Measurements from ENCODE around the gene TMEFF1. TPM values are rescaled to one million over a fixed set of nuclear protein-coding genes. Genes with fewer than 3 reads are reported as not detected.
"Not testable (repeated sequence)": the region's sequence is repeated elsewhere in the genome, so short reads cannot be mapped to it uniquely, and the experiment has no call there.

The TMEFF1 gene
- total and polyA plus RNA-seq, 2 experiments from 2014 or later: 0.34 to 0.43 TPM

DNA sequence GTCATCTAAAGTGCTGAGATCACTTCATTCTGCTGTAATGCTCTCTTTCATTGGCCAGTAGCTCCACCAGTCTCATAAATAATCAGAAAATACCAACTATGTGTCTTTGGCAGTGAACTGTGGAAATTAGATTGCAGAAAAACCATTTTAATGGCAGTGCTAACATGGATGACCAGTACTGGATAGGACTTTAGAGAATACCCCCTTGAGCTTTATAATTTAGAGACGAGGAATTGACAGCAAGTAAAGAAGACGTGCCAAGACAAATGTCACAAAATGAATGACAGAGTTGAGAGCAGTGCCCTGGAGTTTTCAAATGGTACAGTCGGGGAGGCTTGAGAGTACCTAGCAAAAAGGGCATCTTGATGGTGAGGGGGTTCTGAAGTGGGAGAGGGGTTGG is 40.2 kb upstream of the TMEFF1 start:
- Histone ChIP-seq H3K9ac (no peak overlapping the region), H3K4me3 (no peak overlapping the region), H3K27me3 (replicated peaks; ENCODE audit: insufficient read depth) (no peaks in the 10 kb centered on the region), H3K79me2 (ENCODE audit: insufficient read depth) (peaks cover 95% of the 10 kb centered on the region), H4K20me1 (ENCODE audit: insufficient read depth) (0 out of 2 replicates have a peak, but pooled peaks cover 5% of the 10 kb centered on the region), H3K9me2 (ENCODE audit: insufficient read depth) (no peaks in the 10 kb centered on the region), H3K9me3 (ENCODE audit: low read depth) (no peaks in the 10 kb centered on the region), H3F3A (ENCODE audit: insufficient read depth) (peaks cover 38% of the 10 kb centered on the region), H3K27ac (no peak overlapping the region), H3K36me3 (ENCODE audit: low read depth) (no peaks in the 10 kb centered on the region), H3K4me1 (ENCODE audit: insufficient read depth) (peaks cover 31% of the 10 kb centered on the region), H2AFZ (no peak overlapping the region), H3K4me2 (ENCODE audit: unreplicated experiment) (no peak overlapping the region)
- 94 to 95% methylated on average over 3 of the region's 3 CpGs for WGBS, 2 experiments (ENCODE audit: low coverage in 1 of 2, low lambda C conversion rate in 2 of 2, missing lambda C conversion rate in 2 of 2)
- in situ Hi-C loops (cut with MboI): no loop called here
- no peak for DNase-seq
- TF ChIP-seq EZH2phosphoT487 (IDR thresholded peaks at IDR 0.05; ENCODE audit: insufficient read depth, low read depth): no peak
- no peak for TF ChIP-seq EZH2 (IDR thresholded peaks at IDR 0.05; ENCODE audit: insufficient read depth, poor library complexity, severe bottlenecking)

DNA sequence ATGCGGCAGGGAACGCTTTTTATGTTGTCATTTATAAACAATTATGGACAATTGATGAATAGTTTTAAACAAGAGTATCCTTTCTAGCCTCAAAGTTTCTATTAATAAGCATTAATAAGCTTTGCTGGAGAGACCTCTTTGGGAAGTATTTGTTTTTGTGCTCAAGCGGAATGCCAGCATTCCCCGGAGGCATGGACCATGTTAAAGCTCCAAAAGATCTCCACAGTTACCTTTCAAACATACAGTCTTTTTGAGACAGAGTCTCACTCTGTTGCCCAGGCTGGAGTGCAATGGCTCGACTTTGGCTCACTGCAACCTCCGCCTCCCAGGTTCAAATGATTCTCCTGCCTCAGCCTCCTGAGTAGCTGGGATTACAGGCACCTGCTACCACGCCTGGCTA is 36.4 kb upstream of the TMEFF1 start:
- no peak overlapping the region for H3K27ac ChIP-seq
- peaks cover 33% of the 10 kb centered on the region for H3F3A ChIP-seq (ENCODE audit: insufficient read depth)
- no peaks in the 10 kb centered on the region for H3K36me3 ChIP-seq (ENCODE audit: low read depth)
- 94% methylated on average over 7 of the region's 7 CpGs for WGBS, 2 experiments (ENCODE audit: low coverage in 1 of 2, low lambda C conversion rate in 2 of 2, missing lambda C conversion rate in 2 of 2)
- H3K4me3 ChIP-seq: no peak overlapping the region
- peaks cover 100% of the 10 kb centered on the region for H3K79me2 ChIP-seq (ENCODE audit: insufficient read depth)
- H3K9me2 ChIP-seq (ENCODE audit: insufficient read depth): no peaks in the 10 kb centered on the region
- peaks cover 5% of the 10 kb centered on the region; the same call in 1 of the 2 replicates for H4K20me1 ChIP-seq (ENCODE audit: insufficient read depth)
- no peak for DNase-seq
- H3K4me2 ChIP-seq (ENCODE audit: unreplicated experiment): no peak overlapping the region
- H2AFZ ChIP-seq: no peak overlapping the region
- H3K4me1 ChIP-seq (ENCODE audit: insufficient read depth): peaks cover 15% of the 10 kb centered on the region
- H3K9ac ChIP-seq: no peak overlapping the region
- no peak for TF ChIP-seq EZH2phosphoT487 (IDR thresholded peaks at IDR 0.05; ENCODE audit: insufficient read depth, low read depth)
- TF ChIP-seq EZH2 (IDR thresholded peaks at IDR 0.05; ENCODE audit: insufficient read depth, poor library complexity, severe bottlenecking): no peak
- no peaks in the 10 kb centered on the region for H3K9me3 ChIP-seq (ENCODE audit: low read depth)
- H3K27me3 ChIP-seq (replicated peaks; ENCODE audit: insufficient read depth): no peaks in the 10 kb centered on the region
- in situ Hi-C loops (cut with MboI): no loop called here

GRCh38 chr9:100437860-100438805 is 34.8 kb upstream of the TMEFF1 start:
- H3K9me2 ChIP-seq (ENCODE audit: insufficient read depth): no peaks in the 10 kb centered on the region
- DNase-seq: peak; percentile 71
- H3K27ac ChIP-seq: no peak overlapping the region
- H4K20me1 ChIP-seq (ENCODE audit: insufficient read depth): peaks cover 5% of the 10 kb centered on the region; the same call in 1 of the 2 replicates
- H3K36me3 ChIP-seq (ENCODE audit: low read depth): peaks cover 3% of the 10 kb centered on the region
- 37 to 38% methylated on average over 1 of the region's 1 CpG for WGBS, 2 experiments (ENCODE audit: low coverage in 1 of 2, low lambda C conversion rate in 2 of 2, missing lambda C conversion rate in 2 of 2)
- peaks cover 38% of the 10 kb centered on the region for H3F3A ChIP-seq (ENCODE audit: insufficient read depth)
- in situ Hi-C loops (cut with MboI): no loop called here
- H3K9me3 ChIP-seq (ENCODE audit: low read depth): no peaks in the 10 kb centered on the region
- peaks cover 100% of the 10 kb centered on the region for H3K79me2 ChIP-seq (ENCODE audit: insufficient read depth)
- H3K4me2 ChIP-seq (ENCODE audit: unreplicated experiment): no peak overlapping the region
- H3K4me1 ChIP-seq (ENCODE audit: insufficient read depth): peaks cover 10% of the 10 kb centered on the region; the same call in 1 of the 2 replicates
- TF ChIP-seq EZH2phosphoT487 (IDR thresholded peaks at IDR 0.05; ENCODE audit: insufficient read depth, low read depth): no peak
- no peak for TF ChIP-seq EZH2 (IDR thresholded peaks at IDR 0.05; ENCODE audit: insufficient read depth, poor library complexity, severe bottlenecking)
- H2AFZ ChIP-seq: no peak overlapping the region
- H3K27me3 ChIP-seq (replicated peaks; ENCODE audit: insufficient read depth): no peaks in the 10 kb centered on the region
- no peak overlapping the region for H3K4me3 ChIP-seq
- H3K9ac ChIP-seq: no peak overlapping the region

DNA sequence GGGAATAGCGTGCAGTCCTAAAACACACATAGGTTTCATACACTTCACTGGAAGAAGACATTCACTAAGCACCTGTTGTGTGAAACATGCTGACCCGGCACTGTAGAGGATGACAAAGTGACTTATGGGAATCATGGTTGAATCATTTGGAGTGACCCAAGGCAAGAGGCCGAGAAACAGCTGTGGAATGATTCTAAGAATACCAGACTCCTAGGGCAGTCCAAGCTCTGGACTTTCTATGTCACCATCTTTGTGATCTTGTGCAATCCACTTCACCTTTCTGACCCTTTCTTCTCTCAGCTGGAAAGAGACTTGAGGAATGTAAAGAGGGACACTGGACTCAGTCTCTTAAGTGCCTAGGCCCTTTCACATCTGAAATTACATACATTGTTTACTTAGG is 32.9 kb upstream of the TMEFF1 start:
- H3K9me2 ChIP-seq (ENCODE audit: insufficient read depth): no peaks in the 10 kb centered on the region
- in situ Hi-C loops (cut with MboI): no loop called here
- H2AFZ ChIP-seq: no peak overlapping the region
- no peak for TF ChIP-seq EZH2phosphoT487 (IDR thresholded peaks at IDR 0.05; ENCODE audit: insufficient read depth, low read depth)
- no peak for TF ChIP-seq EZH2 (IDR thresholded peaks at IDR 0.05; ENCODE audit: insufficient read depth, poor library complexity, severe bottlenecking)
- peaks cover 5% of the 10 kb centered on the region; the same call in 1 of the 2 replicates for H4K20me1 ChIP-seq (ENCODE audit: insufficient read depth)
- H3K4me1 ChIP-seq (ENCODE audit: insufficient read depth): peaks cover 17% of the 10 kb centered on the region; the same call in 1 of the 2 replicates
- no peaks in the 10 kb centered on the region for H3K27me3 ChIP-seq (replicated peaks; ENCODE audit: insufficient read depth)
- no peak overlapping the region for H3K4me2 ChIP-seq (ENCODE audit: unreplicated experiment)
- H3F3A ChIP-seq (ENCODE audit: insufficient read depth): peaks cover 36% of the 10 kb centered on the region
- H3K27ac ChIP-seq: no peak overlapping the region
- 68 to 70% methylated on average over 3 of the region's 3 CpGs for WGBS, 2 experiments (ENCODE audit: low coverage in 1 of 2, low lambda C conversion rate in 2 of 2, missing lambda C conversion rate in 2 of 2)
- peaks cover 100% of the 10 kb centered on the region for H3K79me2 ChIP-seq (ENCODE audit: insufficient read depth)
- H3K4me3 ChIP-seq: no peak overlapping the region
- no peaks in the 10 kb centered on the region for H3K9me3 ChIP-seq (ENCODE audit: low read depth)
- DNase-seq: peak; percentile 52
- peaks cover 13% of the 10 kb centered on the region for H3K36me3 ChIP-seq (ENCODE audit: low read depth)
- H3K9ac ChIP-seq: no peak overlapping the region

DNA sequence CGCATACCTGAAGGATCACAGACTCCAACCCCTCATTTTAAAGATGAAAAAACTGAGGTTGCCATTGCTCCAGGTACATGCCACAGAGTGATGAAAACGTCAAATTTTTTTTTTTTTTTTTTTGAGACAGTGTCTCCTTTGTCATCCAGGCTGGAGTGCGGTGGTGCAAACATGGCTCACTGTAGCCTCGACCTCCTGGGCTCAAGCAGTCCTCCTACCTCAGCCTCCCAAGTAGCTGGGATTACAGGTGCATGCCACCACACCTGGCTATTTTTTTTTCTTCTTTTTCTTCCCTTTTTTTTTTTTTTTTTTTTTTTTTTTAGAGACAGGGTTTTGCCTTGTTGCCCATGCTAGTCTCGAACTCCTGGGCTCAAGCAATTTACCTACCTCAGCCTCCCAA is 32.5 kb upstream of the TMEFF1 start:
- H3K4me2 ChIP-seq (ENCODE audit: unreplicated experiment); H3K9me2 ChIP-seq (ENCODE audit: insufficient read depth); H3K9me3 ChIP-seq (ENCODE audit: low read depth); H3K9ac ChIP-seq; H4K20me1 ChIP-seq (ENCODE audit: insufficient read depth); DNase-seq; H3K4me3 ChIP-seq; H3K27ac ChIP-seq; in situ Hi-C loops (cut with MboI); H3K27me3 ChIP-seq (replicated peaks; ENCODE audit: insufficient read depth); H2AFZ ChIP-seq: not testable (repeated sequence)
- WGBS, 2 experiments (ENCODE audit: low coverage in 1 of 2, low lambda C conversion rate in 2 of 2, missing lambda C conversion rate in 2 of 2): 89 to 92% methylated on average over 5 of the region's 5 CpGs
- H3K4me1 ChIP-seq (ENCODE audit: insufficient read depth): peaks cover 17% of the 10 kb centered on the region; the same call in 1 of the 2 replicates
- H3K36me3 ChIP-seq (ENCODE audit: low read depth): peaks cover 13% of the 10 kb centered on the region
- H3K79me2 ChIP-seq (ENCODE audit: insufficient read depth): peaks cover 100% of the 10 kb centered on the region
- peaks cover 32% of the 10 kb centered on the region for H3F3A ChIP-seq (ENCODE audit: insufficient read depth)

All from GM23248 (cell line).